GM23338 (cell line): ENCODE results near the gene NFIB. TPM values are rescaled to one million over a fixed set of nuclear protein-coding genes. Genes with fewer than 3 reads are reported as not detected.

Experiments
- ATAC-seq: fragments of 200-7000 bp; cut with Tn5 transposase; 3 replicates; pipeline ENCODE4 v1.9.1; 2020
- DNase-seq: peaks from one replicate; pipeline ENCODE4 v3.0.0-alpha.2; 2015; ENCODE audit warnings: low spot score
- H2AFZ ChIP-seq: fragments of 200-600 bp; sonication (generic); 2 replicates; pipeline ENCODE4 v1.8.0; 2016; ENCODE audit warnings: antibody characterized with exemption, mild to moderate bottlenecking, moderate library complexity
- H3F3A ChIP-seq: fragments of 200-600 bp; sonication (generic); replicated peaks from 2 replicates; pipeline ENCODE4 v1.8.0; 2017; ENCODE audit warnings: antibody characterized with exemption, mixed run types, low read depth
- H3K27ac ChIP-seq: fragments of 200-600 bp; sonication (generic); 2 replicates; pipeline ENCODE4 v1.6.1; 2016; ENCODE audit warnings: low read depth
- H3K27me3 ChIP-seq: fragments of 200-600 bp; sonication (generic); 2 replicates; pipeline ENCODE4 v1.8.0; 2016; ENCODE audit warnings: mild to moderate bottlenecking, mixed run types, moderate library complexity; ENCODE audit not compliant: insufficient read depth
- H3K36me3 ChIP-seq: fragments of 200-600 bp; sonication (generic); 2 replicates; pipeline ENCODE4 v1.8.0; 2016; ENCODE audit warnings: mild to moderate bottlenecking; ENCODE audit not compliant: insufficient read depth
- H3K4me1 ChIP-seq: fragments of 200-600 bp; sonication (generic); 2 replicates; pipeline ENCODE4 v1.8.0; 2016; ENCODE audit warnings: mild to moderate bottlenecking, moderate library complexity; ENCODE audit not compliant: insufficient read depth
- H3K4me2 ChIP-seq: fragments of 200-600 bp; sonication (generic); 2 replicates; pipeline ENCODE4 v1.7.1; 2017; ENCODE audit warnings: mixed run types
- H3K4me3 ChIP-seq: fragments of 200-600 bp; sonication (generic); 2 replicates; pipeline ENCODE4 v1.6.1; 2016; ENCODE audit warnings: mixed run types
- H3K79me2 ChIP-seq: fragments of 200-600 bp; sonication (generic); replicated peaks from 2 replicates; pipeline ENCODE4 v1.8.0; 2017; ENCODE audit warnings: mild to moderate bottlenecking; ENCODE audit not compliant: insufficient read depth
- H3K9me2 ChIP-seq: fragments of 200-600 bp; sonication (generic); 2 replicates; pipeline ENCODE4 v1.8.0; 2017; ENCODE audit not compliant: insufficient read depth
- H4K20me1 ChIP-seq: fragments of 200-600 bp; sonication (generic); replicated peaks from 2 replicates; pipeline ENCODE4 v1.8.0; 2017; ENCODE audit warnings: mild to moderate bottlenecking; ENCODE audit not compliant: insufficient read depth
- H3K27ac Mint-ChIP-seq: 2 replicates; pipeline ENCODE4 v1.8.0; 2020; ENCODE audit warnings: inconsistent platforms, mild to moderate bottlenecking, moderate library complexity, mixed read lengths
- H3K27me3 Mint-ChIP-seq: 3 replicates; pipeline ENCODE4 v1.8.0; 2022; ENCODE audit warnings: low read depth, mild to moderate bottlenecking, moderate library complexity, mixed read lengths, inconsistent platforms; ENCODE audit not compliant: insufficient read depth, poor library complexity
- H3K36me3 Mint-ChIP-seq: 3 replicates; pipeline ENCODE4 v1.8.0; 2021; ENCODE audit warnings: low read depth, mild to moderate bottlenecking, inconsistent platforms, moderate library complexity, mixed read lengths
- H3K4me1 Mint-ChIP-seq: 3 replicates; pipeline ENCODE4 v1.8.0; 2020; ENCODE audit warnings: mild to moderate bottlenecking, inconsistent platforms, mixed read lengths
- H3K4me3 Mint-ChIP-seq: 3 replicates; pipeline ENCODE4 v1.8.0; 2021; ENCODE audit warnings: moderate library complexity, mild to moderate bottlenecking, inconsistent platforms, mixed read lengths
- H3K9me3 Mint-ChIP-seq: 3 replicates; pipeline ENCODE4 v1.8.0; 2020; ENCODE audit warnings: moderate library complexity, mild to moderate bottlenecking, inconsistent platforms, mixed read lengths
- CREB1 ChIP-seq: fragments of 250-450 bp; sonication (Bioruptor Pico); IDR thresholded peaks from 2 replicates; pipeline ENCODE4 v1.5.0; 2020; ENCODE audit warnings: low read depth, mild to moderate bottlenecking, moderate library complexity
- EZH2 ChIP-seq: fragments of 200-600 bp; sonication (generic); IDR thresholded peaks from one replicate; pipeline ENCODE4 v1.8.0; 2017; ENCODE audit warnings: antibody characterized with exemption, mild to moderate bottlenecking, low read depth; ENCODE audit not compliant: unreplicated experiment
- EZH2phosphoT487 ChIP-seq: fragments of 200-600 bp; sonication (generic); IDR thresholded peaks from one replicate; pipeline ENCODE4 v1.8.1; 2018; ENCODE audit warnings: antibody characterized with exemption; ENCODE audit not compliant: unreplicated experiment
- JUNB ChIP-seq: IDR thresholded peaks from one replicate; pipeline ENCODE4 v1.6.1; 2016; ENCODE audit warnings: antibody characterized with exemption; ENCODE audit not compliant: unreplicated experiment
- NANOG ChIP-seq: IDR thresholded peaks from 2 replicates; pipeline ENCODE4 v1.6.1; 2016; ENCODE audit warnings: antibody characterized with exemption, borderline replicate concordance
- POLR2AphosphoS5 ChIP-seq: IDR thresholded peaks from 2 replicates; pipeline ENCODE4 v1.6.1; 2016; ENCODE audit warnings: antibody characterized with exemption, low read depth
- REST ChIP-seq: IDR thresholded peaks from one replicate; pipeline ENCODE4 v1.6.1; 2018; ENCODE audit warnings: antibody characterized with exemption; ENCODE audit not compliant: unreplicated experiment
- STAT1 ChIP-seq: IDR thresholded peaks from one replicate; pipeline ENCODE4 v1.6.1; 2016; ENCODE audit warnings: antibody characterized with exemption; ENCODE audit not compliant: unreplicated experiment
- ZNF114 ChIP-seq: fragments of 250-450 bp; sonication (Bioruptor Pico); IDR thresholded peaks from 2 replicates; pipeline ENCODE4 v1.5.0; 2020; ENCODE audit warnings: mild to moderate bottlenecking, moderate library complexity
- ZNF331 ChIP-seq: fragments of 250-450 bp; sonication (Bioruptor Pico); IDR thresholded peaks from 2 replicates; pipeline ENCODE4 v1.5.0; 2020; ENCODE audit warnings: low read depth, mild to moderate bottlenecking, moderate library complexity
- polyA plus RNA-seq: library from polyadenylated mRNA; unstranded; fragments of >200 nt; fragmentation: Nextera tagmentation; extraction: Ambion mirVana; gene quantifications from 2 replicates; pipeline ENCODE4 v1.2.1, GENCODE V29; 2016
- total RNA-seq: library from RNA; depleted of rRNA; stranded (reverse); fragments of >200 nt; shearing (Covaris generic); gene quantifications from 2 replicates; pipeline ENCODE4 v1.2.3, GENCODE V29; 2014
- TF ChIP-seq, protein P1 (sequence below): fragments of 250-450 bp; sonication (Bioruptor Pico); IDR thresholded peaks from 2 replicates; pipeline ENCODE4 v1.5.0; 2020; ENCODE audit warnings: mild to moderate bottlenecking, moderate library complexity
- TF ChIP-seq, protein P2 (sequence below), 2 experiments: fragments of 200-600 bp in 1 of 2; sonication (generic) in 1 of 2; conservative IDR thresholded peaks; 2 replicates each; pipeline versions ENCODE4 v1.5.1 to v1.6.1; 2016 to 2017; ENCODE audit warnings: antibody characterized with exemption in 2 of 2, low read depth in 2 of 2, mild to moderate bottlenecking in 2 of 2, moderate library complexity in 1 of 2
- TF ChIP-seq, protein P3 (sequence below): IDR thresholded peaks from 2 replicates; pipeline ENCODE4 v1.6.1; 2016; ENCODE audit warnings: antibody characterized with exemption

NFIB gene
- total and polyA plus RNA-seq, 2 experiments from 2014 or later, result 3.9 to 4.7 TPM

- no peaks in the 10 kb centered on the region for H3K9me3 Mint-ChIP-seq
- no peak overlapping the region for H3K4me2 ChIP-seq
- no peak overlapping the region for H3K4me3 ChIP-seq
- DNase-seq (no peak), ATAC-seq (no peak)
- no peaks in the 10 kb centered on the region for H3K36me3 Mint-ChIP-seq
- H3K9me2 ChIP-seq, result no peaks in the 10 kb centered on the region
- no peak overlapping the region for H3K4me3 Mint-ChIP-seq
- no peak overlapping the region for H2AFZ ChIP-seq
- H3K4me1 ChIP-seq, result peaks cover 27% of the 10 kb centered on the region
- H3K27me3 Mint-ChIP-seq, result no peaks in the 10 kb centered on the region
- no peaks in the 10 kb centered on the region for H3F3A ChIP-seq
- no peaks in the 10 kb centered on the region for H3K79me2 ChIP-seq
- no peaks in the 10 kb centered on the region for H4K20me1 ChIP-seq
- no peaks in the 10 kb centered on the region for H3K36me3 ChIP-seq
- H3K27ac Mint-ChIP-seq, result no peak overlapping the region
- H3K4me1 Mint-ChIP-seq, result peaks cover 38% of the 10 kb centered on the region
- H3K27me3 ChIP-seq, result no peaks in the 10 kb centered on the region
- no peak overlapping the region for H3K27ac ChIP-seq
- TF ChIP-seq CREB1 (no peak), JUNB (no peak), EZH2 (no peak), NANOG (no peak), ZNF114 (no peak), EZH2phosphoT487 (no peak), STAT1 (no peak), ZNF331 (CRISPR knock-in tag) (no peak), REST (no peak), POLR2AphosphoS5 (no peak)
- TF ChIP-seq, protein P1, sequence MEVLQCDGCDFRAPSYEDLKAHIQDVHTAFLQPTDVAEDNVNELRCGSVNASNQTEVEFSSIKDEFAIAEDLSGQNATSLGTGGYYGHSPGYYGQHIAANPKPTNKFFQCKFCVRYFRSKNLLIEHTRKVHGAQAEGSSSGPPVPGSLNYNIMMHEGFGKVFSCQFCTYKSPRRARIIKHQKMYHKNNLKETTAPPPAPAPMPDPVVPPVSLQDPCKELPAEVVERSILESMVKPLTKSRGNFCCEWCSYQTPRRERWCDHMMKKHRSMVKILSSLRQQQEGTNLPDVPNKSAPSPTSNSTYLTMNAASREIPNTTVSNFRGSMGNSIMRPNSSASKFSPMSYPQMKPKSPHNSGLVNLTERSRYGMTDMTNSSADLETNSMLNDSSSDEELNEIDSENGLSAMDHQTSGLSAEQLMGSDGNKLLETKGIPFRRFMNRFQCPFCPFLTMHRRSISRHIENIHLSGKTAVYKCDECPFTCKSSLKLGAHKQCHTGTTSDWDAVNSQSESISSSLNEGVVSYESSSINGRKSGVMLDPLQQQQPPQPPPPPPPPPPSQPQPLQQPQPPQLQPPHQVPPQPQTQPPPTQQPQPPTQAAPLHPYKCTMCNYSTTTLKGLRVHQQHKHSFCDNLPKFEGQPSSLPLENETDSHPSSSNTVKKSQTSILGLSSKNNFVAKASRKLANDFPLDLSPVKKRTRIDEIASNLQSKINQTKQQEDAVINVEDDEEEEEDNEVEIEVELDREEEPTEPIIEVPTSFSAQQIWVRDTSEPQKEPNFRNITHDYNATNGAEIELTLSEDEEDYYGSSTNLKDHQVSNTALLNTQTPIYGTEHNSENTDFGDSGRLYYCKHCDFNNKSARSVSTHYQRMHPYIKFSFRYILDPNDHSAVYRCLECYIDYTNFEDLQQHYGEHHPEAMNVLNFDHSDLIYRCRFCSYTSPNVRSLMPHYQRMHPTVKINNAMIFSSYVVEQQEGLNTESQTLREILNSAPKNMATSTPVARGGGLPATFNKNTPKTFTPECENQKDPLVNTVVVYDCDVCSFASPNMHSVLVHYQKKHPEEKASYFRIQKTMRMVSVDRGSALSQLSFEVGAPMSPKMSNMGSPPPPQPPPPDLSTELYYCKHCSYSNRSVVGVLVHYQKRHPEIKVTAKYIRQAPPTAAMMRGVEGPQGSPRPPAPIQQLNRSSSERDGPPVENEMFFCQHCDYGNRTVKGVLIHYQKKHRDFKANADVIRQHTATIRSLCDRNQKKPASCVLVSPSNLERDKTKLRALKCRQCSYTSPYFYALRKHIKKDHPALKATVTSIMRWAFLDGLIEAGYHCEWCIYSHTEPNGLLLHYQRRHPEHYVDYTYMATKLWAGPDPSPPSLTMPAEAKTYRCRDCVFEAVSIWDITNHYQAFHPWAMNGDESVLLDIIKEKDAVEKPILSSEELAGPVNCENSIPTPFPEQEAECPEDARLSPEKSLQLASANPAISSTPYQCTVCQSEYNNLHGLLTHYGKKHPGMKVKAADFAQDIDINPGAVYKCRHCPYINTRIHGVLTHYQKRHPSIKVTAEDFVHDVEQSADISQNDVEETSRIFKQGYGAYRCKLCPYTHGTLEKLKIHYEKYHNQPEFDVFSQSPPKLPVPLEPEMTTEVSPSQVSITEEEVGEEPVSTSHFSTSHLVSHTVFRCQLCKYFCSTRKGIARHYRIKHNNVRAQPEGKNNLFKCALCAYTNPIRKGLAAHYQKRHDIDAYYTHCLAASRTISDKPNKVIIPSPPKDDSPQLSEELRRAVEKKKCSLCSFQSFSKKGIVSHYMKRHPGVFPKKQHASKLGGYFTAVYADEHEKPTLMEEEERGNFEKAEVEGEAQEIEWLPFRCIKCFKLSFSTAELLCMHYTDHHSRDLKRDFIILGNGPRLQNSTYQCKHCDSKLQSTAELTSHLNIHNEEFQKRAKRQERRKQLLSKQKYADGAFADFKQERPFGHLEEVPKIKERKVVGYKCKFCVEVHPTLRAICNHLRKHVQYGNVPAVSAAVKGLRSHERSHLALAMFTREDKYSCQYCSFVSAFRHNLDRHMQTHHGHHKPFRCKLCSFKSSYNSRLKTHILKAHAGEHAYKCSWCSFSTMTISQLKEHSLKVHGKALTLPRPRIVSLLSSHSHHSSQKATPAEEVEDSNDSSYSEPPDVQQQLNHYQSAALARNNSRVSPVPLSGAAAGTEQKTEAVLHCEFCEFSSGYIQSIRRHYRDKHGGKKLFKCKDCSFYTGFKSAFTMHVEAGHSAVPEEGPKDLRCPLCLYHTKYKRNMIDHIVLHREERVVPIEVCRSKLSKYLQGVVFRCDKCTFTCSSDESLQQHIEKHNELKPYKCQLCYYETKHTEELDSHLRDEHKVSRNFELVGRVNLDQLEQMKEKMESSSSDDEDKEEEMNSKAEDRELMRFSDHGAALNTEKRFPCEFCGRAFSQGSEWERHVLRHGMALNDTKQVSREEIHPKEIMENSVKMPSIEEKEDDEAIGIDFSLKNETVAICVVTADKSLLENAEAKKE (CRISPR knock-in tag), result no peak
- TF ChIP-seq, protein P2, sequence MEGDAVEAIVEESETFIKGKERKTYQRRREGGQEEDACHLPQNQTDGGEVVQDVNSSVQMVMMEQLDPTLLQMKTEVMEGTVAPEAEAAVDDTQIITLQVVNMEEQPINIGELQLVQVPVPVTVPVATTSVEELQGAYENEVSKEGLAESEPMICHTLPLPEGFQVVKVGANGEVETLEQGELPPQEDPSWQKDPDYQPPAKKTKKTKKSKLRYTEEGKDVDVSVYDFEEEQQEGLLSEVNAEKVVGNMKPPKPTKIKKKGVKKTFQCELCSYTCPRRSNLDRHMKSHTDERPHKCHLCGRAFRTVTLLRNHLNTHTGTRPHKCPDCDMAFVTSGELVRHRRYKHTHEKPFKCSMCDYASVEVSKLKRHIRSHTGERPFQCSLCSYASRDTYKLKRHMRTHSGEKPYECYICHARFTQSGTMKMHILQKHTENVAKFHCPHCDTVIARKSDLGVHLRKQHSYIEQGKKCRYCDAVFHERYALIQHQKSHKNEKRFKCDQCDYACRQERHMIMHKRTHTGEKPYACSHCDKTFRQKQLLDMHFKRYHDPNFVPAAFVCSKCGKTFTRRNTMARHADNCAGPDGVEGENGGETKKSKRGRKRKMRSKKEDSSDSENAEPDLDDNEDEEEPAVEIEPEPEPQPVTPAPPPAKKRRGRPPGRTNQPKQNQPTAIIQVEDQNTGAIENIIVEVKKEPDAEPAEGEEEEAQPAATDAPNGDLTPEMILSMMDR (conservative IDR thresholded peaks at IDR 0.05; ENCODE audit: low read depth in 2 of 2), result no peak
- TF ChIP-seq, protein P3, sequence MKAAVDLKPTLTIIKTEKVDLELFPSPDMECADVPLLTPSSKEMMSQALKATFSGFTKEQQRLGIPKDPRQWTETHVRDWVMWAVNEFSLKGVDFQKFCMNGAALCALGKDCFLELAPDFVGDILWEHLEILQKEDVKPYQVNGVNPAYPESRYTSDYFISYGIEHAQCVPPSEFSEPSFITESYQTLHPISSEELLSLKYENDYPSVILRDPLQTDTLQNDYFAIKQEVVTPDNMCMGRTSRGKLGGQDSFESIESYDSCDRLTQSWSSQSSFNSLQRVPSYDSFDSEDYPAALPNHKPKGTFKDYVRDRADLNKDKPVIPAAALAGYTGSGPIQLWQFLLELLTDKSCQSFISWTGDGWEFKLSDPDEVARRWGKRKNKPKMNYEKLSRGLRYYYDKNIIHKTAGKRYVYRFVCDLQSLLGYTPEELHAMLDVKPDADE, result no peak
These were observed 34.3 kb downstream of the NFIB start for GRCh38 chr9:14279671-14280070.
